IMR-90 (cell line): ENCODE data around the gene SEC24D. TPM values are rescaled to one million over a fixed set of nuclear protein-coding genes. Genes with fewer than 3 reads are reported as not detected.

Experiments
- ATAC-seq: fragments of 200-7000 bp; cut with Tn5 transposase; 2 replicates; pipeline ENCODE4 v1.9.1; 2020; ENCODE audit warnings: low read depth, mild to moderate bottlenecking, moderate library complexity
- BruUV-seq: library from RNA; stranded (reverse); fragments of 400-500 nt; replicated peaks from 2 replicates; lab custom pipeline; 2021; lab: Mats Ljungman, UMichigan
- CTCF ChIA-PET: fragments of 300-600 bp; formaldehyde crosslinking; extraction: SDS; loops from one replicate; lab custom pipeline; 2021; ENCODE audit warnings: antibody characterized with exemption; lab: Yijun Ruan, JAX
- POLR2A ChIA-PET: fragments of 300-600 bp; sonication (Branson Sonifier 250); formaldehyde crosslinking; loops from one replicate; lab custom pipeline; 2022; ENCODE audit warnings: antibody characterized with exemption; ENCODE audit not compliant: unreplicated experiment; lab: Charles Lee
- DNase-seq: peaks from one replicate; pipeline ENCODE4 v3.0.0; 2013
- H2AFZ ChIP-seq: replicated peaks from 2 replicates; pipeline ENCODE3; 2013; ENCODE audit warnings: low read length, mild to moderate bottlenecking; ENCODE audit not compliant: poor library complexity
- H2AK5ac ChIP-seq: 2 replicates; pipeline ENCODE4 v1.6.1; 2013; ENCODE audit warnings: low read depth, low read length, inconsistent platforms
- H2AK9ac ChIP-seq: replicated peaks from 2 replicates; pipeline ENCODE3; 2013; ENCODE audit warnings: mild to moderate bottlenecking, low read depth, low read length, moderate library complexity; ENCODE audit not compliant: poor library complexity
- H2BK120ac ChIP-seq: 2 replicates; pipeline ENCODE4 v1.6.1; 2013; ENCODE audit warnings: low read depth, low read length, inconsistent platforms
- H2BK15ac ChIP-seq: 3 replicates; pipeline ENCODE4 v1.6.1; 2013; ENCODE audit warnings: low read depth, low read length, inconsistent platforms
- H2BK20ac ChIP-seq: 2 replicates; pipeline ENCODE4 v1.6.1; 2013; ENCODE audit warnings: low read depth, mild to moderate bottlenecking, inconsistent platforms, low read length, moderate library complexity
- H2BK5ac ChIP-seq: 2 replicates; pipeline ENCODE4 v1.6.1; 2013; ENCODE audit warnings: mild to moderate bottlenecking, low read depth, low read length, inconsistent platforms; ENCODE audit not compliant: poor library complexity, severe bottlenecking
- H3K14ac ChIP-seq: replicated peaks from 2 replicates; pipeline ENCODE4 v1.6.1; 2013; ENCODE audit warnings: low read depth, low read length, inconsistent platforms
- H3K18ac ChIP-seq: 2 replicates; pipeline ENCODE4 v1.6.1; 2013; ENCODE audit warnings: low read depth, low read length, control low read depth
- H3K23ac ChIP-seq: 2 replicates; pipeline ENCODE4 v1.6.1; 2013; ENCODE audit warnings: low read depth, low read length, inconsistent platforms
- H3K27ac ChIP-seq: 2 replicates; pipeline ENCODE4 v1.5.1; 2013; ENCODE audit warnings: mild to moderate bottlenecking, control low read depth, low read length; ENCODE audit not compliant: insufficient read depth
- H3K27me3 ChIP-seq: 2 replicates; pipeline ENCODE4 v1.6.1; 2013; ENCODE audit warnings: low read length; ENCODE audit not compliant: control insufficient read depth, insufficient read depth
- H3K36me3 ChIP-seq: 2 replicates; pipeline ENCODE4 v1.6.1; 2013; ENCODE audit warnings: low read length, mixed read lengths; ENCODE audit not compliant: control insufficient read depth, insufficient read depth
- H3K4ac ChIP-seq: 2 replicates; pipeline ENCODE4 v1.6.1; 2013; ENCODE audit warnings: low read depth, low read length, inconsistent platforms
- H3K4me1 ChIP-seq: 2 replicates; pipeline ENCODE4 v1.6.1; 2013; ENCODE audit warnings: low read length, mixed read lengths; ENCODE audit not compliant: control insufficient read depth, insufficient read depth
- H3K4me2 ChIP-seq: 2 replicates; pipeline ENCODE4 v1.6.1; 2013; ENCODE audit warnings: low read depth, mild to moderate bottlenecking, control low read depth, low read length, moderate library complexity
- H3K4me3 ChIP-seq: 2 replicates; pipeline ENCODE4 v1.5.1; 2013; ENCODE audit warnings: low read depth, mild to moderate bottlenecking, control low read depth, low read length, moderate library complexity; ENCODE audit not compliant: insufficient read depth
- H3K56ac ChIP-seq: 2 replicates; pipeline ENCODE4 v1.6.1; 2013; ENCODE audit warnings: low read length, inconsistent platforms; ENCODE audit not compliant: insufficient read depth; ENCODE audit errors: extremely low read depth
- H3K79me1 ChIP-seq, 2 experiments: 2 replicates each; pipeline ENCODE4 v1.6.1; 2013; ENCODE audit warnings: low read length in 2 of 2, inconsistent platforms in 1 of 2, low read depth in 1 of 2
- H3K9ac ChIP-seq: 2 replicates; pipeline ENCODE4 v1.6.1; 2013; ENCODE audit warnings: low read depth, low read length, control low read depth
- H3K9me1 ChIP-seq: 2 replicates; pipeline ENCODE4 v1.6.1; 2013; ENCODE audit warnings: low read length, inconsistent platforms; ENCODE audit not compliant: insufficient read depth
- H3K9me3 ChIP-seq: 2 replicates; pipeline ENCODE4 v1.6.1; 2013; ENCODE audit warnings: low read length; ENCODE audit not compliant: control insufficient read depth, insufficient read depth
- H4K20me1 ChIP-seq: 2 replicates; pipeline ENCODE4 v1.6.1; 2013; ENCODE audit warnings: low read length, inconsistent platforms; ENCODE audit not compliant: insufficient read depth
- H4K5ac ChIP-seq: 2 replicates; pipeline ENCODE4 v1.6.1; 2013; ENCODE audit warnings: mild to moderate bottlenecking, low read depth, low read length, control low read depth
- H4K8ac ChIP-seq, 2 experiments: 2 replicates each; pipeline ENCODE4 v1.6.1; 2013; ENCODE audit warnings: low read depth in 2 of 2, low read length in 2 of 2, control low read depth in 1 of 2, inconsistent platforms in 1 of 2
- H4K91ac ChIP-seq: 2 replicates; pipeline ENCODE4 v1.6.1; 2013; ENCODE audit warnings: low read depth, low read length, inconsistent platforms; ENCODE audit not compliant: insufficient read depth
- BHLHE40 ChIP-seq: fragments of 150-350 bp; IDR thresholded peaks from 2 replicates; pipeline ENCODE4 v1.6.1; 2016; ENCODE audit warnings: mild to moderate bottlenecking, low read depth, low read length
- CHD1 ChIP-seq: IDR thresholded peaks from 2 replicates; pipeline ENCODE4 v1.6.1; 2012; ENCODE audit warnings: low read depth, low read length, improper control_type of control experiment
- CTCF ChIP-seq: conservative IDR thresholded peaks from 2 replicates; pipeline ENCODE4 v1.5.1; 2012; ENCODE audit warnings: mild to moderate bottlenecking, low read depth, low read length, improper control_type of control experiment
- ELK1 ChIP-seq: fragments of 150-350 bp; IDR thresholded peaks from 2 replicates; pipeline ENCODE4 v1.6.1; 2016; ENCODE audit warnings: low read depth, mild to moderate bottlenecking, low read length, moderate library complexity, borderline replicate concordance
- FOS ChIP-seq: fragments of 150-350 bp; IDR thresholded peaks from 2 replicates; pipeline ENCODE4 v1.6.1; 2016; ENCODE audit warnings: low read depth, low read length
- MAFK ChIP-seq: IDR thresholded peaks from 2 replicates; pipeline ENCODE4 v1.6.1; 2012; ENCODE audit warnings: low read depth, low read length, improper control_type of control experiment
- MAZ ChIP-seq: IDR thresholded peaks from 2 replicates; pipeline ENCODE4 v1.6.1; 2012; ENCODE audit warnings: low read depth, mild to moderate bottlenecking, low read length, improper control_type of control experiment, moderate library complexity, borderline replicate concordance
- MXI1 ChIP-seq: IDR thresholded peaks from 2 replicates; pipeline ENCODE4 v1.6.1; 2012; ENCODE audit warnings: low read depth, mild to moderate bottlenecking, low read length, moderate library complexity, borderline replicate concordance
- POLR2A ChIP-seq: IDR thresholded peaks from 2 replicates; pipeline ENCODE4 v1.6.1; 2012; ENCODE audit warnings: mild to moderate bottlenecking, low read depth, low read length
- RAD21 ChIP-seq: IDR thresholded peaks from 2 replicates; pipeline ENCODE4 v1.6.1; 2012; ENCODE audit warnings: low read length, improper control_type of control experiment
- RCOR1 ChIP-seq: IDR thresholded peaks from 2 replicates; pipeline ENCODE4 v1.6.1; 2012; ENCODE audit warnings: mild to moderate bottlenecking, low read length, improper control_type of control experiment; ENCODE audit not compliant: insufficient replicate concordance
- RFX5 ChIP-seq: IDR thresholded peaks from 2 replicates; pipeline ENCODE4 v1.8.0; 2012; ENCODE audit warnings: low read depth, mild to moderate bottlenecking, low read length, moderate library complexity
- SMC3 ChIP-seq: fragments of 150-350 bp; IDR thresholded peaks from 2 replicates; pipeline ENCODE4 v1.6.1; 2016; ENCODE audit warnings: low read depth, mild to moderate bottlenecking, antibody characterized with exemption, low read length, moderate library complexity
- USF2 ChIP-seq: fragments of 150-350 bp; IDR thresholded peaks from 2 replicates; pipeline ENCODE4 v1.6.1; 2017; ENCODE audit warnings: mild to moderate bottlenecking, antibody characterized with exemption, low read length, low read depth
- WGBS, 2 experiments: methylation state at CpG; one replicate each; pipeline versions ENCODE4 v1.1.5 to v1.1.7; 2013; ENCODE audit warnings: missing lambda C conversion rate in 2 of 2; ENCODE audit not compliant: insufficient read length in 1 of 2; ENCODE audit errors: extremely low coverage in 2 of 2; 5-methylcytosine and 5-hydroxymethylcytosine counted together
- dilution Hi-C: fragments of 300-500 bp; cut with HindIII; formaldehyde crosslinking; loops from one replicate; pipeline ENCODE4 v1.14.3; 2018; ENCODE audit warnings: low sequenced_read_pairs; ENCODE audit not compliant: unreplicated experiment
- in situ Hi-C: fragments of 300-500 bp; cut with MboI; formaldehyde crosslinking; loops from 3 replicates; pipeline ENCODE4 v1.14.3; 2019; ENCODE audit warnings: low sequenced_read_pairs, inconsistent platforms, mixed read lengths
- intact Hi-C: fragments of 100-400 bp; cut with micrococcal nuclease; formaldehyde crosslinking; loops from 2 replicates; pipeline ENCODE4 v1.10.0; 2022
- polyA plus RNA-seq, 3 experiments: library from polyadenylated mRNA; depleted of rRNA; stranded (reverse); fragments of >200 nt; gene quantifications; 2 replicates each; pipeline ENCODE4 v1.2.3, GENCODE V29; 2012; ENCODE audit warnings: low replicate concordance in 1 of 3
- total RNA-seq: library from RNA; depleted of rRNA; stranded (reverse); fragments of >200 nt; gene quantifications from 2 replicates; pipeline ENCODE4 v1.2.3, GENCODE V29; 2012

Gene SEC24D
- total and polyA plus RNA-seq, 2 of the 4 experiments (the other 2 are of a cell fraction) = 93.2 to 111 TPM

- Histone ChIP-seq H3K4me1 (peaks cover 6% of the 10 kb centered on the region), H2AK9ac (peak overlapping the region; percentile 98), H4K91ac (peak overlapping the region; percentile 94), H3K9me1 (peaks cover 9% of the 10 kb centered on the region), H3K9me3 (no peaks in the 10 kb centered on the region), H2AFZ (peak overlapping the region; percentile 68), H2BK20ac (peak overlapping the region; percentile 10; the same call in 1 of the 2 replicates), H2BK15ac (peak overlapping the region; percentile 3; the same call in 1 of the 3 replicates), H2AK5ac (peak overlapping the region; percentile 92), H3K4ac (peak overlapping the region; percentile 98), H3K4me2 (peak overlapping the region; percentile 54), H3K4me3 (peak overlapping the region; percentile 93), H4K8ac (peak overlapping the region; percentile 71 to 95), H3K9ac (peak overlapping the region; percentile 100), H3K79me1 (peaks cover 0 to 38% of the 10 kb centered on the region in 2 experiments; a peak in 2 of 4 replicates), H3K23ac (peak overlapping the region; percentile 99), H3K56ac (peak overlapping the region; percentile 98), H3K36me3 (peaks cover 22% of the 10 kb centered on the region), H3K27ac (peak overlapping the region; percentile 99), H2BK120ac (peak overlapping the region; percentile 71), H4K20me1 (peaks cover 46% of the 10 kb centered on the region), H3K27me3 (no peaks in the 10 kb centered on the region), H3K14ac (peak overlapping the region; percentile 99), H2BK5ac (peak overlapping the region; percentile 94), H4K5ac (peak overlapping the region; percentile 96), H3K18ac (peak overlapping the region; percentile 93)
- 0% methylated on average over 3 of the region's 13 CpGs; no CpG with 5 or more reads in 1 of the 2 experiments for WGBS, 2 experiments
- DNase-seq (peak; percentile 94), ATAC-seq (peak; percentile 40)
- intact Hi-C loops (loop anchor here (2.0 kb wide), 2 partner anchors 54 to 134 kb away; partner anchors contain the start of gene SYNPO2), dilution Hi-C loops (no loop called here), in situ Hi-C loops (no loop called here)
- ChIA-PET CTCF (interaction anchor here (1.3 kb wide), 1 partner anchor 30 kb away, joined by 3 read pairs; no protein-coding TSS in a partner anchor), POLR2A (interaction anchor here (0.7 to 1.2 kb wide), 3 partner anchors 8 to 21 kb away, joined by 4 to 6 read pairs (median 4); no protein-coding TSS in a partner anchor)
- BruUV-seq = TSS peak; percentile 29
- peak; percentile 85 for TF ChIP-seq CHD1
- no peak for TF ChIP-seq FOS
- TF ChIP-seq MAFK = peak; percentile 83
- TF ChIP-seq SMC3 = no peak
- TF ChIP-seq CTCF = no peak
- TF ChIP-seq RAD21 = peak; percentile 9; the same call in 1 of the 2 replicates
- no peak for TF ChIP-seq MAZ
- TF ChIP-seq USF2 = no peak
- no peak for TF ChIP-seq RFX5
- TF ChIP-seq MXI1 = peak; percentile 66; the same call in 1 of the 2 replicates
- no peak for TF ChIP-seq BHLHE40
- no peak for TF ChIP-seq ELK1
- peak; percentile 88 for TF ChIP-seq POLR2A
- TF ChIP-seq RCOR1 = no peak
Observed at GRCh38 chr4:118834960-118835569, 861 bp downstream of the SEC24D start.
